ENCODE data around the gene GASK1A. TPM values are rescaled to one million over a fixed set of nuclear protein-coding genes. Genes with fewer than 3 reads are reported as not detected.

Gene GASK1A
- 1 to 10 TPM; 2.6 to 9.5 (median 8.8) TPM for total RNA-seq

- intact Hi-C loops (cut with DNase I), result no loop called here
- TF ChIP-seq POLR2A (IDR thresholded peaks at IDR 0.05) (peak in 1 of 2 donors; percentile 10), CTCF (IDR thresholded peaks at IDR 0.05) (no peak)
- WGBS, 2 donors, result 3 to 4% methylated on average over 31 to 70 of the region's 80 CpGs
- Histone ChIP-seq H3K4me1 (peaks cover 0 to 14% of the 10 kb centered on the region in 2 donors), H3K27ac (no peak within 1 kb of the TSS), H3K27me3 (no peaks in the 10 kb centered on the region), H3K9me3 (no peaks in the 10 kb centered on the region), H3K4me3 (replicated peaks in 1 of 3) (peak within 1 kb of the TSS; percentile 7 to 52 (median 47)), H3K36me3 (no peaks in the 10 kb centered on the region)
- DNase-seq, result peak; percentile 52 to 63
Observed at GRCh38 chr3:42979044-42979972, at the start of gene GASK1A. Gene GASK1A, plus strand, starts transcription at chr3:42979311. Its CDS starts 332 bp downstream, at chr3:42979643.

GRCh38 chr3:42934111-42934510 lies 45.0 kb upstream of the GASK1A start:
- no peak overlapping the region for H3K27ac ChIP-seq
- no peak overlapping the region for H3K4me3 ChIP-seq (replicated peaks in 1 of 3)
- 88 to 91% methylated on average over 5 of the region's 5 CpGs for WGBS, 2 donors
- no peaks in the 10 kb centered on the region for H3K4me1 ChIP-seq
- no peaks in the 10 kb centered on the region for H3K9me3 ChIP-seq
- H3K27me3 ChIP-seq, result no peaks in the 10 kb centered on the region
- intact Hi-C loops (cut with DNase I), result no loop called here
- no peak for DNase-seq
- H3K36me3 ChIP-seq, result no peaks in the 10 kb centered on the region
- TF ChIP-seq POLR2A (IDR thresholded peaks at IDR 0.05) (no peak), CTCF (IDR thresholded peaks at IDR 0.05) (no peak)

- Histone ChIP-seq H3K27ac (no peak overlapping the region), H3K4me1 (no peaks in the 10 kb centered on the region), H3K36me3 (no peaks in the 10 kb centered on the region), H3K27me3 (no peaks in the 10 kb centered on the region), H3K4me3 (replicated peaks in 1 of 3) (no peak overlapping the region), H3K9me3 (no peaks in the 10 kb centered on the region)
- no peak for DNase-seq
- WGBS, 2 donors, result 26 to 70% methylated on average over 2 of the region's 2 CpGs
- intact Hi-C loops (cut with DNase I), result no loop called here
- no peak for TF ChIP-seq POLR2A (IDR thresholded peaks at IDR 0.05)
- TF ChIP-seq CTCF (IDR thresholded peaks at IDR 0.05), result no peak
Observed at GRCh38 chr3:42934910-42935309, 44.2 kb upstream of the GASK1A start.

- 100% methylated on average over 1 of the region's 1 CpG for WGBS, 2 donors
- no peak for TF ChIP-seq CTCF (IDR thresholded peaks at IDR 0.05)
- no peak for TF ChIP-seq POLR2A (IDR thresholded peaks at IDR 0.05)
- H3K9me3 ChIP-seq, result no peaks in the 10 kb centered on the region
- H3K27me3 ChIP-seq, result no peaks in the 10 kb centered on the region
- intact Hi-C loops (cut with DNase I), result no loop called here
- no peaks in the 10 kb centered on the region for H3K36me3 ChIP-seq
- H3K27ac ChIP-seq, result no peak overlapping the region
- no peaks in the 10 kb centered on the region for H3K4me1 ChIP-seq
- no peak overlapping the region for H3K4me3 ChIP-seq (replicated peaks in 1 of 3)
- no peak for DNase-seq
Observed at GRCh38 chr3:42935472-42935871, 43.6 kb upstream of the GASK1A start.
